Activated T-helper 1 cell treated with anti-CD3 and anti-CD28 coated beads, Interleukin-2, amount 50 U/mL, for 16 hours (primary cell): Measurements from ENCODE around the gene SART1.
"Not testable (repeated sequence)": the region's sequence is repeated elsewhere in the genome, so short reads cannot be mapped to it uniquely, and the experiment has no call there.

Source experiments
- DNase-seq, 2 donors: peaks; one replicate each; pipeline ENCODE4 v3.0.0-alpha.2; 2020; ENCODE audit warnings: low read depth in 1 of 2, low spot score in 1 of 2

The SART1 gene

GRCh38 chr11:65932558-65932919, 29.0 kb upstream of the SART1 start:
- no peak for DNase-seq

GRCh38 chr11:65934014-65934413, 27.5 kb upstream of the SART1 start:
- no peak for DNase-seq

DNA sequence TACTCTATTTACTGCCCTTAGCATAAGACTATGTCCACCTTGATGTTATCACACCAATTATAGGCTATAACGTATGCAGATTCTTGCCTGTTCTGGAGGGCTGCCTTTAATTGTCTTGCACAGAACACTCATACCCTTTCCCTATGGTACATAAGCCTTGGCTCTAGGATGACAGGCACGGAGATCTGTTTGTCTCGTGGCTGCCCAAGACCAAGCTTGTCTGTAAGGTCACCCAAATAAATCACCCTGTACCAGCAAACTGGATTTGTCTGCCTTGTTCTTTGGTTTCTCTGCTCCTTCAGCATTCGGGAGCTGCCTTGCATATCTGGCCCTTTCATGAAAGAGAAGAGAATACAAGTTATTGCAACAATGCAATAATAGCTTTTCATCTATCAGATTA, 23.8 kb upstream of the SART1 start:
- no peak for DNase-seq

- no peak for DNase-seq
Observed at GRCh38 chr11:65941720-65942310, 19.7 kb upstream of the SART1 start.

DNA sequence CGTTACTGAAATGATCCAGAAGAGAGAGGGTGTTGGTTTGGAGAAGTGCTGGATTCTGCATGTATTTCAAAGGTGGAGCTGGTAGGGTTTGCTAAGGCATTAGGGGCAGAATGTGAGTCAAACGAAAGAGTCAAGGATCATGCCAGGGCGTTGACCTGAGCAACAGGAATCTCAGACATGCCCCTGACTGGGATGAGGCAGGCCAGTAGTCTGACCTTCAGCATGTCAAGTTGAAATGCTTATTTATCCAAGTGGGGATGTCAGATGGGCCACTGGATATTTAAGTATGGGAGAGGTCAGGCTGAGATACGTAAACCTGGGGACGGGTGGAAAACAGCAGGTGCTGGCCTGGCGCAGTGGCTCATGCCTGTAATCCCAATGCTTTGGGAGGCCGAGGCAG, 19.0 kb upstream of the SART1 start:
- no peak for DNase-seq

GRCh38 chr11:65944191-65944590, 17.3 kb upstream of the SART1 start:
- DNase-seq = no peak

- no peak for DNase-seq
Observed at GRCh38 chr11:65944767-65945166, 16.8 kb upstream of the SART1 start.

DNA sequence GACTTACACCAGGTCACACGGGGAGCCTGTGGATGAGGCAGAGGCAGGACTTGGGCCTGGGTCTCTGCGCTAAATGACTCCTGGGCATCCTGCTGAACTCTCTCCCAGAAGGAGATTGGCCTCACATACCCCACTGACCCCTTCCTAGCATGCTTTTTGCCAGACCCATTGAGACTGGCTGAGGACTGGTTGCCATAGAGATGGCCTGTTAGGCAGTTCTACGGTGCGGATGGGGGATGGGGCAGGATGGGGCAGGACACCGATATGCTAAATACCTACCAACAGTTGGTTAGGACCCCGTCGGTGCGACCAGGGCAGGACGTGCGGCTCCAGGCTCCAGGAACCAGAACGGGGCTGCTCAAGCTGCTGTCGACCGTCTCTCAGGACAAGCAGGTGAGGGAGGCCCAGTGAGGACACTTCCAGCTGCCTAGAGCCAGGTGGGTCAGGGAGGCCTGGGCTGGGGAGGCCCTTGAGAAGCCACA, 16.1 kb upstream of the SART1 start, which contains the start of gene TSGA10IP:
TSS of gene TSGA10IP (plus strand) at position 51 of the 482 bp plus-strand sequence. CDS start at position 247, 196 bp downstream.
- DNase-seq = no peak

GRCh38 chr11:65945941-65946558, 15.5 kb upstream of the SART1 start:
- no peak for DNase-seq

DNA sequence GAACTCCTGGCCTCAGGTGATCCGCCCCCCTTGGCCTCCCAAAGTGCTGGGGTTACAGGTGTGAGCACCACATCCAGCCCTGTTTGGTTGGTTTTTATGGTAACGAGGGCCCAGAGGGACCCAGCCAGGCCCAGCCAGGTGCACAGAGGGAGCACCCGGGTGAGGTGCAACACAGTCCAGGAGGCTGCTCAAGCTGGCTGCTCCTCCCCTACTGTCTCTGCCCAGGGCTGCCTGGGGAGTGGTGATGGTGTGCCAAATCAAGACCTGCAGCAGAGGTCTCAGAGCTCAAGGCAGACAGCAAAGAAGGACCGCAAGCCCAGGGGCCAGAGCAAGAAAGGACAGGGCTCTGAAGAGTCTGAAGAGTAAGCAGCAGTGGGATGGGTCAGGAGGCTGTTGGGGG, 14.9 kb upstream of the SART1 start:
- DNase-seq = no peak

- DNase-seq = no peak
Observed at GRCh38 chr11:65947133-65947532, 14.4 kb upstream of the SART1 start.

- DNase-seq = no peak
Observed at GRCh38 chr11:65947603-65948125, 13.9 kb upstream of the SART1 start.

- not testable (repeated sequence) for DNase-seq
Observed at GRCh38 chr11:65950711-65951110, 10.8 kb upstream of the SART1 start.

DNA sequence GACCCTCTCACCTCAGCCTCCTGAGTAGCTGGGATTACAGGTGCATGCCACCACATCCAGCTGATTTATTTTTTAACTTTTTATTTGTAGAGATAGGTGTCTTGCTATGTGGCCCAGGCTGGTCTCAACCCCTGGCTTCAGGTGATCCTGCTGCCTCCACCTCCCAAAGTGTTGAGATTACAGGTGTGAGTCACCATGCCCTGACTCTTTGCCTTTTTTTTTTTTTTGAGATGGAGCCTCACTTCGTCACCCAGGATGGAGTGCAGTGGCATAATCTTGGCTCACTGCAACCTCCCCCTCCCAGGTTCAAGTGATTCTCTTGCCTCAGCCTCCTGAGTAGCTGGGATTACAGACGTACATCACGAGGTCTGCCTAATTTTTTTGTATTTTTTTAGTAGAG, 9.9 kb upstream of the SART1 start:
- not testable (repeated sequence) for DNase-seq

GRCh38 chr11:65952052-65952521, 9.4 kb upstream of the SART1 start:
- DNase-seq = no peak

DNA sequence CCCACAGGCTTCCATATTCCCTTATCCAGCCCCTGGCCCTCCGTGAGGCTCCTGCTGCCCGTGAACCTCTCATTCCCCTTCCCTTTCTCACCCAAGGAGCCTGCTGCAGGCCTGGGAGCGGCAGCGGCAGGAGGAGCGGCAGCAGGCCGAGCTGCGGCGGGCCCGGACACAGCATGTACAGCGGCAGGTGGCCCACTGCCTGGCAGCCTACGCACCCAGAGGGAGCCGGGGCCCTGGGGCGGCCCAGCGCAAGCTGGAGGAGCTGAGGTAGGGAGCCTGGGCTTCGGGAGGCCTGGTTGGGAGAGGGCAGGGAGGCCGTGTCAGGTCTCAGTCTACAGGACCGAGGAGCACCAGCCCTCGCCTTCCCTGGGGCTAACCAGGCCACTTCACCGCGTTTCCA, 8.1 kb upstream of the SART1 start:
- no peak for DNase-seq

DNA sequence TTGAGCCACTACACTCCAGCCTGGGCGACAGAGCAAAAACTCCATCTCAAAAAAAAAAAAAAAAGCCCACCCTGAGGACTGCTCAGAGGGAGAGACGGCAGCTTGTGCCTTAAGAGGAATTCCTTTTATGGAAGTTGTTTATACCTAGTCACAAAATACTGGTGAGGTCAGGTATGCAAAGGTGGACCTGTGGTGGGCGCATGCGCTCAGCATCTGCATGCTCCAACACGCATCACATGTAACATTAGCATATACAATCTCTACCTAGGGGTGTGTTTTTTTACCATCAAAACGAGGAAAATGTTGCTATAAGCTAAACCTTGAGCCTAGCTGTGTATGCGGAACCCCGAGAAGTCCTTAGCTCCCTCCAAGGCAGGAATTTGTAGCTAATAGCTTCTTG, 6.8 kb upstream of the SART1 start:
- DNase-seq = no peak

DNA sequence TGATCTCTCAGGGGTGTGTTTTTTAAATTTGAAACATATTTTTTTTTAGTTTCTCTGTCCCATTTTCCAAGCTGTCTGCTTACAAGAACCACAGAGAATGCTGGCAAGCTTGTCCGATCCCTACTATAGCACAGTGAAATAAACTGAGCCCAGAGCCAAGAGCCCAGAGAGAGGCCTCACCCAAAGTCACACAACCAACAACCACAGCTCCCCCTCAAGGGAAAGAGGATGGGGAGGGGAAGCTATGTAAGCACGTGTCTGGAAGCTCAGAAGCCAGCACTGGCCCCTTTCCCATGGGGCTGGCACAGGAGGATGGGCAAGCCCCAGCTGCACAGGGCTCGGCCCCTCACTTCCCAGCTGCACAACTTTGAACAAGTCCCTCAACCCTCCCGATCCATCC, 3.2 kb upstream of the SART1 start:
- DNase-seq = no peak

DNA sequence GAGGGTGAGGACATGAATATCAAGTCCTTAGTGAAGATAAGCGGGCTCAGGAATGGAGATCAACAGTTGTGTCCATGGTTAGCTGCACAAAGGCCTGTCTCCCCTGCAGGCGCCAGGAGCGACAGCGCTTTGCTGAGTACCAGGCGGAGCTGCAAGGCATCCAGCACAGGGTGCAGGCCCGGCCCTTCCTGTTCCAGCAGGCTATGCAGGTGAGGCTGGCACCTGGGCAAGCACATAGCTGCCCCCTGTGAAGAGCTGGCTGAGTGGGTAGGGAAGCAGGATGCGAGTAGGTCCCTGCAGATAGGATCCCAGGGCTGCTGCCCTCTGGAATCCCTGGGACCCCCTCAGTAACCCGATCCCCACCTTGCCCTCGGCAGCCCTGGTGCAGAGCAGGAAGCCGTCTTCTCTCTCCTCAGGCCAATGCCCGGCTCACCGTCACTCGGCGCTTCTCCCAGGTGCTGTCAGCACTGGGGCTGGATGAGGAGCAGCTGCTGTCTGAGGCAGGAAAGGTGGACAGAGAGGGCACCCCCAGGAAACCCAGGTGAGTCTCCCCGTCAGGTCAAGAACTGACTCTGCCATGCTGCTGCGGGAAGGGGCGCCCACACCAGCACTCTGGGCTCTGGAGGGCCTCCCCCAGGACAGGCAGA, 2.6 kb upstream of the SART1 start:
- no peak for DNase-seq

DNA sequence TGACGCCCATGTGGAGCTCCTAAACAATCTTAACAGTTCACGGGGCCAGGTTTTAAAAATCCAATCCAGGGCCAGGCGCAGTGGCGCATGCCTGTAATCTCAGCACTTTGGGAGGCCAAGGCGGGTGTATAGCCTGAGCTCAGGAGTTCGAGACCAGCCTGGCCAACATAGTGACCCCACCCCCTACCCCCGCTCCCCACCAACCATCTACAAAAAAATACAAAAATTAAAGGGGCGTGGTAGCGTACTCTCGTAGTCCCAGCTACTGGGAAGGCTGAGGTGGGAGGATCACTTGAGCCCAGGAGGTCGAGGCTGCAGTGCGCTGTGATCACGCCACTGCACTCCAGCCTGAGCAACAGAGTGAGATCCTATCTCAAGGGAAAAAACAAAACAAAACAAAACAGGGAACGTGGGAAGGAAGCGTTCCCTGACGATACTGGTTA, 689 bp upstream of the SART1 start:
- DNase-seq = no peak

GRCh38 chr11:65962141-65962564, 619 bp downstream of the SART1 start:
- no peak for DNase-seq

DNA sequence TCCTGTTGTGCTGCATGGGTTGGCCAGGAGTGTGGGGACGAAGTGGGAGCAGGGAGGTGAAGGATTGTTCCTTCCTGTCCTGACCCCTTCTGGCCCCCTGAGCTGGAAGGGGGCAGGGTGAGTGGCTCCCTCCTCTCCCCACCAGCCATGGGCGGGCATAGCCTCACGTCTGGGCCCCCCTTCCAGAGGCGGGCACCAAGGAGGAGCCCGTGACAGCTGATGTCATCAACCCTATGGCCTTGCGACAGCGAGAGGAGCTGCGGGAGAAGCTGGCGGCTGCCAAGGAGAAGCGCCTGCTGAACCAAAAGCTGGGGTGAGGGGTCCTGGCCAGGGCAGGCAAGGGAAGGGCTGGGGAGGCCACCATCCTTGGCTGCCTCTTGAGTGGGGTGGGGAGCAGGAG, 3.4 kb downstream of the SART1 start:
- no peak for DNase-seq
